Caco-2 (cell line): ENCODE data around the gene DLX1. TPM values are rescaled to one million over a fixed set of nuclear protein-coding genes. Genes with fewer than 3 reads are reported as not detected.
A peak's percentile ranks its signal among the peaks of the same experiment; 100 is the strongest.

Experiments used
- BruUV-seq: library from RNA; stranded (reverse); fragments of 400-500 nt; replicated peaks from 2 replicates; lab custom pipeline; 2021; lab: Mats Ljungman, UMichigan
- CTCF ChIA-PET: fragments of 300-600 bp; sonication (Branson Sonifier 250); formaldehyde crosslinking; loops from one replicate; lab custom pipeline; 2022; ENCODE audit warnings: antibody characterized with exemption; lab: Charles Lee
- POLR2A ChIA-PET: fragments of 300-600 bp; sonication (Branson Sonifier 250); formaldehyde crosslinking; loops from one replicate; lab custom pipeline; 2022; ENCODE audit warnings: antibody characterized with exemption; lab: Charles Lee
- DNase-seq, 2 experiments: peaks; one replicate each; pipeline versions ENCODE4 v3.0.0 to v3.0.0-alpha.2; 2020 to 2022
- H3K27me3 ChIP-seq: replicated peaks from 2 replicates; pipeline ENCODE4 v1.6.0; 2011; ENCODE audit warnings: low read length; ENCODE audit not compliant: control insufficient read depth, insufficient read depth
- H3K36me3 ChIP-seq: 2 replicates; pipeline ENCODE4 v1.5.1; 2011; ENCODE audit warnings: low read length; ENCODE audit not compliant: control insufficient read depth, insufficient read depth
- H3K4me1 ChIP-seq: fragments of 250-450 bp; sonication (Bioruptor Pico); 2 replicates; pipeline ENCODE4 v1.5.1; 2020; ENCODE audit warnings: mild to moderate bottlenecking
- H3K4me3 ChIP-seq: 2 replicates; pipeline ENCODE4 v1.5.1; 2011; ENCODE audit warnings: low read depth, mild to moderate bottlenecking, control low read depth, low read length
- H3K9me3 ChIP-seq: fragments of 250-450 bp; sonication (Bioruptor Pico); 2 replicates; pipeline ENCODE4 v1.5.1; 2020; ENCODE audit warnings: mild to moderate bottlenecking, moderate library complexity
- H3K27ac Mint-ChIP-seq: one replicate; pipeline ENCODE4 v1.8.0; 2022; ENCODE audit warnings: mixed read lengths; ENCODE audit not compliant: unreplicated experiment
- H3K27me3 Mint-ChIP-seq: one replicate; pipeline ENCODE4 v1.8.0; 2022; ENCODE audit warnings: mixed read lengths; ENCODE audit not compliant: insufficient read depth, unreplicated experiment
- H3K36me3 Mint-ChIP-seq: one replicate; pipeline ENCODE4 v1.8.0; 2022; ENCODE audit warnings: mild to moderate bottlenecking, mixed read lengths; ENCODE audit not compliant: insufficient read depth, unreplicated experiment
- H3K4me1 Mint-ChIP-seq: one replicate; pipeline ENCODE4 v1.8.0; 2022; ENCODE audit warnings: low read depth, mixed read lengths; ENCODE audit not compliant: unreplicated experiment
- H3K4me3 Mint-ChIP-seq: one replicate; pipeline ENCODE4 v1.8.0; 2022; ENCODE audit warnings: mild to moderate bottlenecking, moderate library complexity, mixed read lengths; ENCODE audit not compliant: unreplicated experiment
- H3K9me3 Mint-ChIP-seq: one replicate; pipeline ENCODE4 v1.8.0; 2022; ENCODE audit warnings: mixed read lengths; ENCODE audit not compliant: unreplicated experiment
- intact Hi-C: fragments of 100-400 bp; cut with micrococcal nuclease; formaldehyde crosslinking; loops from one replicate; pipeline ENCODE4 v1.10.0; 2022; ENCODE audit not compliant: unreplicated experiment
- total RNA-seq: library from RNA; stranded (reverse); gene quantifications from 2 replicates; pipeline ENCODE4 v1.2.3, GENCODE V29; 2022
- TF ChIP-seq, protein P1 (sequence below), 2 experiments: fragments of 200-600 bp in 1 of 2; IDR thresholded peaks; 1 replicate in 1 of 2; 2 replicates in 1 of 2; pipeline versions ENCODE4 v1.5.1 to v1.8.0; 2011 to 2022; ENCODE audit warnings: antibody characterized with exemption in 1 of 2, control low read depth in 1 of 2, inconsistent platforms in 1 of 2, low read depth in 1 of 2, low read length in 1 of 2, mild to moderate bottlenecking in 1 of 2, moderate library complexity in 1 of 2; ENCODE audit not compliant: insufficient read depth in 1 of 2, severe bottlenecking in 1 of 2, unreplicated experiment in 1 of 2

Gene DLX1
- total RNA-seq, 1 experiment from 2014 or later: 1.2 TPM

DNA sequence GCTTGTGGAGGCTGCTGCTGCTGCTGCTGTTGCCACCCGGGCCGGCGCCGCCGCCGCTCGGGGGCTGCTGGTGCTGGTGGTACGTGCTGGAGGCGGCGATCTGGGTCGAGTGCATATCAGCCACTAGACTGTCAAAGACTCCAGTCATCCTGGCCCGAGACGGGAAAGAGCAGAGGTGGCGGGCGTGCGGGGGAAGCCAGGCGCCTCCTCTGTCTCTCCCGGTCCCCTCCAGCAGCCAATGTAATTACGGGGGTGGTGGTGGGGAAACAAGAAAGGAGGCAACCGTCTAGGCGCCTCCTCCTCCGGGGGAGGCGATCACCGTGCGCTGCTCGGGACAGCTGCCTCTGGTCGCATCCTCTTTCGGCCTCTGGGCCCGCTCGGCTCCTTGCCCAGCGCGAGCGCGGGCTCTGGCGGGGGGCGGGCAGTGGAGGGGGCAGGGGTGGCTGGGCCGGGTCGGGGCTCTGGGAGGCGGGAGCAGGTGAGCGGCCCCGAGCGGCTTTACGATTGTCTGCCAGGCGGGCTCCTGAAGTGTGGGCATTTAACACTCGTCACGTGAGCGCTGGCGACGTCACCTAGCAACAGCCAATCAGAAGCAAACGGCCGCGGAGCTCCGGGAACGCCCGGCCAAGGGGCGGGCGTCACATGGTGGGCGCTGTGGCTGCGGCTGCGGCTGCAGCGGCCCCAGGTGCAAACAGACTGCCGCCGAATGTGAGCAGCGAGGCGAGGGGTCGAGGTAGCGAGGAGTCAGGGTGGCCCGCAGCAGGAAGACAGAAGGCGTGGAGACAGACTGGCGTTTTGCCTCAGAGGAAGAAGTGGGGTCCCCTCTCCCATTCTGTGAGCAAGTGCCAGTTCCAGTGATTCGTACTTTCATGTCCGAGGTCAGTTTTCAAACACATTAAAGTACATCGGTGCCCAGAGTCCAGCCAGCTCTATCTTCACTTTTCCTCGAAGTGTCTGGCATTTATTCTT is 17.4 kb downstream of the DLX1 start, which contains the start of gene DLX2:
TSS of gene DLX2 (minus strand) at position 510 of the 969 bp plus-strand sequence. CDS start at position 148, 362 bp downstream.
- H3K36me3 ChIP-seq: no peaks in the 10 kb centered on the region
- H3K4me1 Mint-ChIP-seq: peaks cover 14% of the 10 kb centered on the region
- ChIA-PET POLR2A (interaction anchor here (0.6 to 2.8 kb wide), 4 partner anchors 18 to 392 kb away, joined by 3 to 16 read pairs (median 6); partner anchors contain the start of genes DLX1 and HAT1), CTCF (interaction anchor here (0.6 to 1.7 kb wide), 10 partner anchors 9 to 504 kb away, joined by 3 to 10 read pairs (median 4); partner anchors contain the start of genes DLX1 and HAT1)
- peak within 1 kb of the TSS; percentile 88 for H3K4me3 Mint-ChIP-seq
- peak within 1 kb of the TSS; percentile 62 for H3K4me3 ChIP-seq
- H3K27me3 ChIP-seq: no peaks in the 10 kb centered on the region
- H3K9me3 Mint-ChIP-seq: no peaks in the 10 kb centered on the region
- TF ChIP-seq, protein P1, sequence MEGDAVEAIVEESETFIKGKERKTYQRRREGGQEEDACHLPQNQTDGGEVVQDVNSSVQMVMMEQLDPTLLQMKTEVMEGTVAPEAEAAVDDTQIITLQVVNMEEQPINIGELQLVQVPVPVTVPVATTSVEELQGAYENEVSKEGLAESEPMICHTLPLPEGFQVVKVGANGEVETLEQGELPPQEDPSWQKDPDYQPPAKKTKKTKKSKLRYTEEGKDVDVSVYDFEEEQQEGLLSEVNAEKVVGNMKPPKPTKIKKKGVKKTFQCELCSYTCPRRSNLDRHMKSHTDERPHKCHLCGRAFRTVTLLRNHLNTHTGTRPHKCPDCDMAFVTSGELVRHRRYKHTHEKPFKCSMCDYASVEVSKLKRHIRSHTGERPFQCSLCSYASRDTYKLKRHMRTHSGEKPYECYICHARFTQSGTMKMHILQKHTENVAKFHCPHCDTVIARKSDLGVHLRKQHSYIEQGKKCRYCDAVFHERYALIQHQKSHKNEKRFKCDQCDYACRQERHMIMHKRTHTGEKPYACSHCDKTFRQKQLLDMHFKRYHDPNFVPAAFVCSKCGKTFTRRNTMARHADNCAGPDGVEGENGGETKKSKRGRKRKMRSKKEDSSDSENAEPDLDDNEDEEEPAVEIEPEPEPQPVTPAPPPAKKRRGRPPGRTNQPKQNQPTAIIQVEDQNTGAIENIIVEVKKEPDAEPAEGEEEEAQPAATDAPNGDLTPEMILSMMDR (IDR thresholded peaks at IDR 0.05; ENCODE audit: insufficient read depth in 1 of 2, low read depth in 1 of 2, low read length in 1 of 2, severe bottlenecking in 1 of 2, unreplicated experiment in 1 of 2): no peak
- intact Hi-C loops: loop anchor here (1.0 to 5.0 kb wide), 7 partner anchors 17 to 528 kb away; partner anchors contain the start of genes DLX1, DYNC1I2, METAP1D and SLC25A12
- peak within 1 kb of the TSS; percentile 48 for H3K27ac Mint-ChIP-seq
- peaks cover 11% of the 10 kb centered on the region for H3K4me1 ChIP-seq
- DNase-seq: peak; percentile 89 to 93
- H3K36me3 Mint-ChIP-seq: peaks cover 16% of the 10 kb centered on the region
- H3K9me3 ChIP-seq: no peaks in the 10 kb centered on the region
- no TSS peak for BruUV-seq
- H3K27me3 Mint-ChIP-seq: peaks cover 3% of the 10 kb centered on the region

DNA sequence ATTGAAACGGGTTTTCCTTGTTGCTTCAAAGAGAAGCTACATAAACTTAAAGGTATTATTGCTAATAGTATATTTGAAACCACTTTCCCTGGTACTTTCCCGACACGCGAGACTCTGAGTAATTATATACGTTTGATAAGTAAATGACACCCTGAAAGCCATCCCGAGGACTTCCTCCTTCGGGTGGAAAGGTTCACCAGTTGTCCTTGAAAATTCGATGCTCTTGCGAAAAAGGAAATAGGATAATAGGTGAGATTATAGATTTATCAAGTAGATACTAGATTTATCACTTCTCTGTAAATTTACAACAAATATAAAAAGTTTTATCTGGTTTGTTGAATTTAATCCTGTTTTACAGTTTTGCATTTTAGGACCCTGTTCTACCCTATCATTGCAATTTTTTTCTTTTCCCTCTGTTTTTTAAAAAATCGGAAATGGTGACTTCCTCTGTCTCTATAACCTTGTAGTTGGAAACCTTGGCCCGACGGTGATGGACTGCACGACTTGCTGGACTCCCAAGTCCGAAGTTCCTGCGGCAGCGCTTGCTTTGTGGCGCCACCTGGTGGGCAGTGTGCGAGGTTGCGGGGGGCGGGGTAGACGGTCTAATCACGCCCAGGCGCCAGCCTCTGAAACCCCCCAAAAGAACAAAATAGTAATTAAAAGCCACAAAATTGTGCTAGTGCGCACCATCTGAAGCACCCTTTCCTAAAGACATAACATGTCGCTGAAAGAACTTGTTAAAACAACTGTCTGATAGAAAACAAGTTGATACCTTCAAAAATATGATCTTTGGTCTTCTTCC is 18.4 kb downstream of the DLX1 start:
- H3K36me3 Mint-ChIP-seq: peaks cover 16% of the 10 kb centered on the region
- H3K4me1 Mint-ChIP-seq: peaks cover 9% of the 10 kb centered on the region
- Histone ChIP-seq H3K4me1 (peaks cover 5% of the 10 kb centered on the region), H3K27me3 (no peaks in the 10 kb centered on the region), H3K4me3 (peak overlapping the region; percentile 62), H3K9me3 (no peaks in the 10 kb centered on the region), H3K36me3 (no peaks in the 10 kb centered on the region)
- DNase-seq: peak; percentile 86 to 93
- ChIA-PET CTCF (interaction anchor here (0.7 to 2.2 kb wide), 6 partner anchors 24 to 400 kb away, joined by 3 to 5 read pairs (median 4); no protein-coding TSS in a partner anchor), POLR2A (interaction anchor here (0.6 to 2.8 kb wide), 4 partner anchors 19 to 393 kb away, joined by 3 to 16 read pairs (median 6); partner anchors contain the start of genes DLX1 and HAT1)
- intact Hi-C loops: loop anchor here (1.0 to 5.0 kb wide), 8 partner anchors 105 to 529 kb away; partner anchors contain the start of genes DYNC1I2, METAP1D and SLC25A12
- no peaks in the 10 kb centered on the region for H3K9me3 Mint-ChIP-seq
- H3K27me3 Mint-ChIP-seq: peaks cover 3% of the 10 kb centered on the region
- H3K27ac Mint-ChIP-seq: no peak overlapping the region
- no TSS peak for BruUV-seq
- TF ChIP-seq, protein P1 (IDR thresholded peaks at IDR 0.05; ENCODE audit: insufficient read depth in 1 of 2, low read depth in 1 of 2, low read length in 1 of 2, severe bottlenecking in 1 of 2, unreplicated experiment in 1 of 2): peak; percentile 95 to 96
- H3K4me3 Mint-ChIP-seq: peak overlapping the region; percentile 88
